NCI-H2081 treated with DMSO at 0.1 percent for 48 hours (cell line): ENCODE measurements around the gene MLNR.

Experiments
- DNase-seq: peaks from one replicate; lab custom pipeline; 2025; lab: John Stamatoyannopoulos, UW

MLNR gene, protein sequence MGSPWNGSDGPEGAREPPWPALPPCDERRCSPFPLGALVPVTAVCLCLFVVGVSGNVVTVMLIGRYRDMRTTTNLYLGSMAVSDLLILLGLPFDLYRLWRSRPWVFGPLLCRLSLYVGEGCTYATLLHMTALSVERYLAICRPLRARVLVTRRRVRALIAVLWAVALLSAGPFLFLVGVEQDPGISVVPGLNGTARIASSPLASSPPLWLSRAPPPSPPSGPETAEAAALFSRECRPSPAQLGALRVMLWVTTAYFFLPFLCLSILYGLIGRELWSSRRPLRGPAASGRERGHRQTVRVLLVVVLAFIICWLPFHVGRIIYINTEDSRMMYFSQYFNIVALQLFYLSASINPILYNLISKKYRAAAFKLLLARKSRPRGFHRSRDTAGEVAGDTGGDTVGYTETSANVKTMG

DNA sequence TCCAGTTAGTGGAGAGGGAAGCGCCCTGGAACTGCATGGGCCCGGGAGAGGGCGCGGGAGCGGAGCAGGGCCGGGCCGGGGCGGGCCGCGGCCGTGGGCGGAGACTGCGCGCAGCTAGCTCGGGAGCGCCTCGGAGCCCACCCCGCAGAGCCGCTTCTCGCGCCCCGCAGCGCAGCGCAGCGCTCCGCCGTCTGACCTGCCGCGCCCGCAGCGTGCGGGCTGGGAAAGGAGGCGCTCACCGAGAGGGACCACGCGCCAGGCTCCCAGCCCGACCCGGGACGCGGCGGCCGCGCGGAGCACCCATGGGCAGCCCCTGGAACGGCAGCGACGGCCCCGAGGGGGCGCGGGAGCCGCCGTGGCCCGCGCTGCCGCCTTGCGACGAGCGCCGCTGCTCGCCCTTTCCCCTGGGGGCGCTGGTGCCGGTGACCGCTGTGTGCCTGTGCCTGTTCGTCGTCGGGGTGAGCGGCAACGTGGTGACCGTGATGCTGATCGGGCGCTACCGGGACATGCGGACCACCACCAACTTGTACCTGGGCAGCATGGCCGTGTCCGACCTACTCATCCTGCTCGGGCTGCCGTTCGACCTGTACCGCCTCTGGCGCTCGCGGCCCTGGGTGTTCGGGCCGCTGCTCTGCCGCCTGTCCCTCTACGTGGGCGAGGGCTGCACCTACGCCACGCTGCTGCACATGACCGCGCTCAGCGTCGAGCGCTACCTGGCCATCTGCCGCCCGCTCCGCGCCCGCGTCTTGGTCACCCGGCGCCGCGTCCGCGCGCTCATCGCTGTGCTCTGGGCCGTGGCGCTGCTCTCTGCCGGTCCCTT lies at the start of gene MLNR:
TSS of gene MLNR (plus strand) at position 303 of the 820 bp plus-strand sequence. CDS start at position 303, 0 bp downstream.
- no peak for DNase-seq

DNA sequence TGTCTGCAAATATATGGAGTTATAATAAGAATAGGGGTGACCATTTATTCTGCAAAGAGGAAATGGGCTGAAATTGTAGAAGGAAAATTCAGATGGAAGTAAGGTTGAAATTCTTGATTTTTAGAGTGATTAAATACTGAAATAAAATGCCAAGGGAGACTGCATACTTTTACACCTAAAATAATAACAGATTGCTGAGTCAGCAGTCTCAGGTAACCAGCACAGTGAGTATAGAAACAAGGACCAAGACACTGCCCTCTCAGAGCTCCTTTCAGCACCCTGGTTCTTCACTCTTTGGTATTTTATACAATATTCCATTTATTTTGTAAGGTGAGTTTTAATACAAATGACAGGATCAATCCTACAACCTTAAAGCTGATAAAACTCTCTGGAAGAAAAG lies 48.8 kb upstream of the MLNR start:
- no peak for DNase-seq

DNA sequence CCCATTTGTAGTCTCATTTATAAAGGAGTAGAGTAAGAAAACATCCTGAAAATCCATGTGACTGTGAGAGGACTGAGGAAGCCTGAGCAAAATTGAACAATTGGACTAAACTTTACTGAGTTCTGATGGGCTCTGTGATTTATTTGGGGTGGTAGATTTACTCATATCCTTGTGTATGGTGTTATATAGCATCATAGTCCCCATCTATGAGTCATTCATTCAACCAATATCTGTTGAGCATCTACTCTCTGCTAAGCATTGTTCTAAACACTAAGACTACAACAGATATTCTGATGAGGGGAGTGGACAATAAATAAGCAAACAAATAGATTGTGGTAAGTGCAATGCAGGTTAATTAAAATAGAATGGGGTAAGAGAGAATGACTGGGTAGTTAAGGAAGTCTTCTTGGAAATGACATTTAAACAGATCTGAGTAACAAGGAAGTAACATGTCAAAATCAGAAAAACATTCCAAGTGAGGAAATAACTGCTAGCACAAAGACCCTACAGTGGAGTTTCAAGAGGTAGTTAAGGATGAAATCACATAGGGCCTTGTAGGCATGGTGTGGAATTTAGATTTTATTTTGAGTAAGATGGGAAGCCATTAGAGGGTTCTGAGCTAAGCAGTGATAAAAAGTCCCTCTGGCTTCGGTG lies 36.3 kb upstream of the MLNR start:
- DNase-seq, result no peak

DNA sequence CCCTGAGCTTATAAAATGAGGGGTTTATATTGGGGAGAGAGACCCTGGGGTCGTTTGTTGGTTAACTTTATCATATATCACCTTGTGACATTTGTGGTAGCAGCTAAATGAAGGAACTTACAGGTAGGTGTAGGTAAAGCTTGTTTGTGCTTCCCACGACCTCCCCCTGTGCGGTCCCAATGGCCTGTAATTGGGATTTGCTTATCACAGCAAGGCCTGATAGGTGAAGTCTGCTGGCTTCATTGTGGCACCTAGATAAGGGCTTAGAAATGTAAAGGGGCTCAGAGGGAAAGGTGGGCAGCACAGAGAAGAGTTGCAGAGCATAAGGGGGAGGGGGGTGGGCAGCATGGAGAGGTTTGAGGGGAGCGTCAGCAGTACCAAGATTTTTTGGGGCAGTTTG lies 35.5 kb upstream of the MLNR start:
- no peak for DNase-seq

DNA sequence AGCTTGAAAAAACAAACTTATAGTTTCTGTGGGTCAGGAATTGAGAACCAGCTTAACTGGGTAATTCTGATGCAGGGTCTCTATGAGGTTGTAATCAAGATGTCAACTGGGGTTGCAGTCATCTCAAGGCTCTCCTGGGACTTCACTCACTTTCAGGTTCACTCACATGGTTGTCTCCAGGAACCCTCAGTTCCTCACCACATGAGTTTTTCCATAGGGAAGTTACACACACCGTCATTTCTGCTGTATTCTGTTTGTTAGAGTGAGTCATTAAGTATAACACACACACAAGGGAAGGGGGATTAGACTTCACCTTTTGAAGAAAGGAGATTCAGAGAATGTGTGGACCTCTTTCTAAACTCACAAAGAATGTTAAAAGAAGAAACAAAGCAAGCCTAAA lies 34.9 kb upstream of the MLNR start:
- no peak for DNase-seq

DNA sequence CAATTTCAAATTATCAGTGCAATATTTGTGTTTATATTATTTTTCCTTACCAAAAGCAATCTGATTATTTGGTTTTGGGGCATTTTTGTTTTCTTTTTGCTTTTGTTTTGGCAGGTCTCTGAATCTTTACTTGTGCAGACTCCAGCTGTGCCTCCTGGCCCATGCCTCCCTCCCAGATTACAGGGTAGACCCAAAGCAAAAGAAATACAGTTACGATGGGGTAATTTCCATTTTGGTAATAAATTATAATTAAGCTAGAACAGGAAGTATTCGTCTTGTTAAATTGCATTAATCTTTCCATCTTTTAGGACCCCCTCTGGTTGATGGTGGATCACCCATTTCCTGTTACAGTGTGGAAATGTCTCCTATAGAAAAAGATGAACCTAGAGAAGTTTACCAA lies 29.2 kb upstream of the MLNR start:
- no peak for DNase-seq

DNA sequence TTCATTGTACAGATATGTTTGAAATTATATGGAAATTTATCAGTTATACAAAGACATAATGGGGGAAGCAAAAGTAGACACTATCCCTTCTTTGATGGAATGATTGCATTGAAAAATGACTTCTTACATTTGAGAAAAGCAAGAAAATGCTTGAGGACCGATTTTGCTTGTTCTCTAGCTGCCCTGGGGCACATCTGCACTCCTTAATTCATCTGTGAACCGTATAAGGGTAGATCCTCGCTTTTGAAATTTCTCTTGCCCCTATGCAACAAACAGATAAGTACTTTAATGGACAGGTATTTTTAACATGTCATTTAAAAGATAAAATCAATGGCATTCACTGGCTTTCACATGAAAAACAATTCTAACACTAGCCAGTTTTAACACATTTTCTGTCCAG lies 13.5 kb upstream of the MLNR start:
- DNase-seq, result no peak

DNA sequence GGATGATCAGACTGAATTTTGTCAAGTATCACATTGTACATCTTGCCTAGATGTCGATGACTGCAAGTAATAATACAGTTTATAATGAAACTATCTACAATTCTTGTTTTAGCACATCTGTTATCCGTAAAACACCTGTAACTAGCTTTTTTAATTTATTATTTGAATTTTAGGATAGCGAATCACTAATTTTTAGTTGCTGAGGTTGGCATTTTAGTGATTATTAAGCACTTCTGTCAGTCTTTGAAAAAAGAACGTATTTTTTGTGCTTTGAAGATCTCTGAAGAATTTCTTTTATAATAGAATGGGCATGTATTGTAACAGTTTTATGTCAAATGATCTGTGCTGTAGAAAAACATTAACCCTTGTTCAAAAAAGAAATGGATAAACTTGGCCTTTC lies 11.5 kb upstream of the MLNR start:
- DNase-seq, result no peak

DNA sequence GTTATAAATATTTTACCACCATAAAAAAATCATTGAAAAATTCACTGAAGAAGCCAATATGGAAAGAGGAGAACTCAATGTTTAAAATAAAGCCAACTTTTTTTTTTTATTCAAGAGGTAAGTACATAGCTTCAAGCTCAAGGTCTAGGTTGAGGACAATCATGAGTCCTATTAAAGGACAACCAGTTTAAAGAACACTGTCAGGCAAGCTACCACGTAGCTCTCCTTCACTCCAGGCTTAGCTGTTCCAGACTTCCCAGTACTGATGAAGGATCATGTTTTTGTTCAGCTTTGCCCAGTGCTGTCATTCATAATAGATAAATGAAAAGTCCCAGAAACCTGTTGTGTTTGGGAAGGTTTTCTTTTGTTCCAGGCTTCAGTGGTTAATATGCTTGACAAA lies 10.0 kb upstream of the MLNR start:
- DNase-seq, result no peak

DNA sequence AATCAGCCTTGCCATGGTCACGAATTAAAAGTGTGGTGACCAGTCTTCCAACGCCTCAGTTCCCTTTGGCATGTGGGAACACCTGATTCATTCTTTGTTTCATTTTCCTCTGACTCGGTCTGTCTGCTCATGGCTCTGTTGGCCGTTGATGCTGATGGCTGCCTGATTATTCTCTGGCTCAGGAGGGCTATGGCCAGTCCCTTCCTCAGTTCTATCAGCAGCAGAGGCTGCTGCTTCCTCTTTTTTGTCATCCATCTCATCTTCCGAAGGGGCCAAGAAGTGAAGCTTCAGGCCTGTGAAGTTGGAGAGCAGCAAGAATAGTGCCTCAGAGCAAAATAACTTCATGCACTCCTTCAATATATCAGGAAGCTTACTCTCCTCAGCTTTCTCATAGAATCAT lies 9.5 kb upstream of the MLNR start:
- DNase-seq, result no peak

DNA sequence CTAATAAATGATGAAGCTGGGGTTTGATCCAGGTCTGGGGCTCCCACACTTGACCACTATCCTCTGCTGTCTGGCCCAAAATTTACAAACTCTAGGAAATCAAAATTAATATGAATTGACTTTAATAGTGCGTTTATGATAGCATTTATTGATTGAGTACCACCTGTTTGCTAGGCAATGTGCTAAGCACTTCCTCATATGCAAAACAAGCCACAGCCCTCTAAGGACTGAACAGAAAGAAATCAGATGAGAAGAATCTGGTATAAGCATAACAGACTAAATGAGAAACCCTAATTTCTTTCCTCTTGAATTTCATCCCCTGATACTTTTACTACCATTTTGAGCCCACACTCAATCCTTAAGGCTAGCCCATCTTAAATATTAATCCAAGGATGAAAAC lies 6.6 kb upstream of the MLNR start:
- DNase-seq, result no peak

DNA sequence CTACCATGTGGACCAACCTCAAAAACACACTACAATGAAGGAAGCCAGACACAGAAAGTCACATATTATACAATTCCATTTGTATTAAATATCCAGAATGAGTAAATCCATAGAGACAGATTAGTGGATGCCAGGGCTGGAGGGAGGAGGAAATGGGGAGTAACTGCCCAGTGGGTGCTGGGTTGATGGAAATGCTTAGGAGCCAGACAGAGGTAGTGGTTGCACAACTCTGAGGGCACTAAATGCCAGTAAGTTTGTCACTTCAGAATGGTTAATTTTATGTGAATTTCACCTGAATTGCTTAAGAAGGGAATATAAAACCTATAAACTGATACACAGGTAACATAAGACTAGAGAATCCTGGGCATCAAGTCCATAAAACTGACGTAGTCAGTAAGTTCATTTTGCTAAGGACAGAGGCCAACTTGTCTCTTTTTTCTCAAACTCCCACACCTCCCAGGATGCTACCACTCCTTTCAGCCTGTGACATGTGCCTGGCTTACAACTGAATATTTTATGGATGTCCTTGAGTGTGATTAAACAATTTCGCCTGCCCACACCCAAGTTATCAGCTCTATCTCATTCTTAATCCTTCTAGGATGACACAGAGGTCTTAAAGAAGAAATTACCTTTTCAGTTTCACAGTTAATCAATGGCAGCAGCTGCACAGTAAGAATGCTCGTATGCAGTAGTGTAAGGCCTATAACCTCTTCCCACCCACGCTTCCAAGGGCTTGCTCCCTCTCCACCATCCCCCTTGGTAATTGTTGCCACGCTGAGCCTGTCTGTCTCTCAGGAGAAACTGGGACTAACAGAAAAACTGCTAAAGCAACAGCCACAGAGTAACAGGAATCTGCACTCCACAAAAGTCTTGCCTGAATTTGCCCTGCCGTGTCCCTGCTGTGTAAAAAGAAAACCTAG lies 5.9 kb upstream of the MLNR start:
- no peak for DNase-seq

DNA sequence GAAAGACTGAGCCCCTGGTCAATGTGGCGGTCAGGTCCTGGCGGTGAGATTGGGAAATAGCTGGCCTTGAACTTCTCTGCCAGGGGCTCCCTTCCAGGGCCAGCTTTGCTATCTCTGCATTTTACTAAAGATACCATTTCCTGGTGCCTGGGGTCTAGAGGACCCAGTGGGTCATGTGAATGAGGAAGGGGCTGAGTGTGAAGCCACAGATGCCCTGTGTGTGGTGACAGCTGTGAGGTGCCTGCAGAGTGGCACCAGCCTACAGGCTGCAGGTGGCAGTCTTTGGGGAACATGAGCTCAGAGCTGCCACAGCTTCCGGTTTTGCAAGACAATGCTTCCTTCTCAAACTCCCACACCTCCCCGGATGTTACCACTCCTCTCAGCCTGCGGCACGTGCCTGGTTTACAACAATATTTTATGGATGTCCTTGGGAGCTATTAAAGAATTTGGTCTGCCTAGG lies 5.2 kb upstream of the MLNR start:
- no peak for DNase-seq

DNA sequence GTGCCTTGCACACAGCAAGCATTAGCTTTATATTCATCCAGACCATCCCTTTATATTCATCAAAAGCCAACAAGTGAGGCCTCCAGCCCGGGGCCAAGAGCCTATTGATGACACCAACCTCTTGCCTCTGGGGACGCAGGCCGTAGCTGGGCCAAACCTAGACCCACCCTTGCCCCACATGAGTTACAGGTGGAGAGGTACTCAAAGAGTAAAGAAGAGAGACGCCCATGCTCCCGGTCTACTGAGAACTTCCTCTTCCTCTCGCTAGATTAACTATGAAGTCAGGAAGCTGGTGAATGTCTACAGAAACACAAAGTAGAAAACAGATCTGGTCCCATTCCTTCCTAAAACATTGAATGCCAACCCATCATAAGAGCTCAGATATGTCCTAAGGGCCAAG lies 3.8 kb upstream of the MLNR start:
- no peak for DNase-seq

DNA sequence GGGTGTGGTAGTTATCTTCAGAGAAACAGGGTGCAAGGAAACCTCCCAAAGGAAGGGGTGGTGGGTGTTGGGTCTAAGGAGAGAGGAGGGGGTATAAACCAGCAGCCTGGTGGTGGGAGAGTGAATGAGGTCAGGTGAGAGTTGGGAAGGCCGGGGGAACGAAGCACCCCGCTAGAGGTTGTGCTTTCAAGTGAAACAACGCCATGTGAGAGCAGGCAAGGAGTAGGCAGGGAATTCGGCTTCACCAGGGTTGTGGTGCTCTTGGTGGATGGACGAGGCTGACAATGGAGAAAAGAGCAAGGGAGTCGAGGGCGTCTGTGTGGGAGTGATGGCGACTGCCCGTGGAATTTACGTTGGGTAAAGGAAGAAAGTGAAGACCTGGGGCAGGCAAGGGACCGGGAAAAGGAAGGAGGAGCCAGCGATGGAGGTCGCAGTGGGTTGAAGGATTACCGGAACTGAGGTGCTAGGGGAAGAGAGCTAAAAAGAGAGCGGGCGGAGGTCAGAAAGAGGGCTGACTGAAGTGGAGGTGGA lies 2.1 kb upstream of the MLNR start:
- no peak for DNase-seq

DNA sequence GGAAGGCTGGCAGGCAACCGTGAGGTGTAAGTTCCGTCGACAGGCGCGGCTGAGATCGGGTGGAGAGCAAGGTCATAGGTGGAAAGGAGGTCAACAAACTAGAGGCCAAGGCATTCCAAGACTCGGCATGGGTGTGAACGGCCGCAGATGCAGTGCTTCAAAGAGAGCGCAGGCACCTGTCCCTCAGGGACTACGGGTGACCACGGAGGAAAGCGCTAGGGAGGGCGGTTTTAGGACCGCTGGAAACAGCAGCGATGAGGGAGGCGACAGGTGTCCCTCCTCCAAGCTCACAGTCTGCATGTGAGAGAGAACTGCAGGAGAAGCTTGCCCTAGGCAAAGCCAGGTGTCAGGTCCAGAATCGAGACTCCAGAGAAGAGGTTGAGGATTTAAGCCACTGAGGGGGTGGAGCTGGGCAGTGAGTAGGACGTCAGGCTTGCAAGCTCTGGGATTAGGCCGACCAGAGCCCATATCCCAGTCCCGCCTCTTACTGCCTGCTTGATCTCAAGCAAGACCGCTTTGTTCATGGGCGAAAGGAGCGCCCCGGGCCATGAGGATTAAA lies 1.6 kb upstream of the MLNR start:
- DNase-seq, result no peak

DNA sequence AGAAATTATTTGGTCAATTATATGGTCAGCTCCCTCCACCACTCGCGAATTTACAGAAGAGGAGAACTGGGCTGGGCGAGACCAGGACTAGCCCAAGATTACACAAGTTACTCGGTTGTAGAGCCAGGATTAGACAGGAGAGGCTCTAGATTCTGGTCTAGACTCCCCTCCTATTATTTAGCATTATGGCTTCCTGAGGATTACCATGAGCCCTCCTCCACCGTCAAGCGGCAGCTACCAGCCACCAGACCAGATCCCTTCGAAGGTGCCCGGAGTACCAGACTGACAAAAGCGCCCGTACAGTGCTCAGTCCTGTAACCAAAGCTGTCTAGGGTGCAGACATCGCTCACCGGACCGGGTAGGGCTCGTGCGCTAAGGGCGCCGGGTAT lies 497 bp upstream of the MLNR start:
- no peak for DNase-seq

DNA sequence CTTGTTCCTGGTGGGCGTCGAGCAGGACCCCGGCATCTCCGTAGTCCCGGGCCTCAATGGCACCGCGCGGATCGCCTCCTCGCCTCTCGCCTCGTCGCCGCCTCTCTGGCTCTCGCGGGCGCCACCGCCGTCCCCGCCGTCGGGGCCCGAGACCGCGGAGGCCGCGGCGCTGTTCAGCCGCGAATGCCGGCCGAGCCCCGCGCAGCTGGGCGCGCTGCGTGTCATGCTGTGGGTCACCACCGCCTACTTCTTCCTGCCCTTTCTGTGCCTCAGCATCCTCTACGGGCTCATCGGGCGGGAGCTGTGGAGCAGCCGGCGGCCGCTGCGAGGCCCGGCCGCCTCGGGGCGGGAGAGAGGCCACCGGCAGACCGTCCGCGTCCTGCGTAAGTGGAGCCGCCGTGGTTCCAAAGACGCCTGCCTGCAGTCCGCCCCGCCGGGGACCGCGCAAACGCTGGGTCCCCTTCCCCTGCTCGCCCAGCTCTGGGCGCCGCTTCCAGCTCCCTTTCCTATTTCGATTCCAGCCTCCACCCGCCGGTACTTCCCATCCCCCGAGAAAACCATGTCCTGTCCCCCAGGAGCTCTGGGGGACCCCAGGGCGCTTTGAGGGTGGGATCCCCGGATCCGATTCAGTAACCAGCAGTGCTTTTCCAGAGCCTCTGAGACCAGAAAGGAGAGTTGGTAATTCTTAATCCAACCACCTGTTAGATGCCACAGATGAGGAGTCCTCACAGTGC lies 885 bp downstream of the MLNR start:
- DNase-seq, result no peak

DNA sequence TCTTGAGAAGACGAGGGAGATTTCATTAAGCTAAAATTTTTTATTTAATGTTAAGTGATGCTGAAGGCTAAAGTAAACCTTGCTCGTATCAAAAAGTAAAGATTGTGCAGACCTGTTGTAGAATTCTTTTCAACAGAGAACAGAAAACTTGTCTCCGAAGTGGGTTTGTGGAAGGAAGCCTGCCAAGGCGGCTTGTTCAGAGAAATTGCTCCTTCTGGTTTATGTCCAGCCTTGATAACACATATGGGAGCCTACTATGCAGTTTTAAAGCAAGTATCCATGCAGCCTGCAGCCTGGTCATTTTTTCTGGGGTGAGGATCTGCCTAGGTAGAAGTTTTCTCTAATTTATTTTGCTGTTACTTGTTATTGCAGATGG lies 1.4 kb downstream of the MLNR start:
- DNase-seq, result no peak

DNA sequence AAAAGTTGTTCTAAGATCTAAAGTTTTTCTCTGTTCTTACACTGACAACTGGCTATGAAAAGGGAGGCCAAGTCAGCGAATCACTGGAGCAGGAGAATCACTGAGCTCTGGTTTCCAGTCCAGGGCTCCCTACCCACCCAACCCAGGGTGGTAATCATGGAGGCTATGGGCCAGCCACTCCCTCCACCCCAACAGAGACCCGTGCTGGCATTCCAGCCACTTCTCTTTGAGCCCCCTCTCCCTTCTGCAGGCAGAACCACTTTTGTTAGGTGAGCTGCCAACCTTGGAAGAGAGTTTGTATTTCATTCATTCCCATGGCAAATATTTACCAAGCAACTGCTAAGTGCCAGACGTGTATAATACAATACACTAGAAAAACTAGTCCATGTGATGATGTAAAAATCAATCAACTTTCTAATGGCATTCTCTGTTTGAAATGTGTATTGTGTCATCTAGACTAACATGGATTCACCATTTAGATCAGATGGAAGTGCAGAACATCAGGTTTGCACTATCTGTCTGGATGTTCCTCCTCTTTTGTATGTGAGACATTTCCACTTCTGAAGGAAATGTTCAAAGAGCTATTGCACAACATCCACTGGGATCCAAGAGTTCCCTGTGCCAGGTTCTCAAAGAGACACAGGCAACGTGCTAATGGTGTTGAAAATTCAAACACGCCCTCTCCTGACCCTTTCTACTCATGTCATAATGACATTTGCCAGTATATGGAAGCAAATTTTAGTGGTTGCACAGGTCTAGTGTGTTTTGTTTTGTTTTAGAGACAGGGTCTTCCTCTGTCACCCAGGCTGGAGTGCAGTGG lies 5.3 kb downstream of the MLNR start:
- DNase-seq, result no peak
